ENCODE results near the gene MAP2K7.
A peak's percentile ranks its signal among the peaks of the same experiment; 100 is the strongest.

Gene MAP2K7

GRCh38 chr19:7907544-7907943 lies 3.9 kb downstream of the MAP2K7 start:
- no peak for DNase-seq
- H3K27me3 Mint-ChIP-seq: no peaks in the 10 kb centered on the region
- no peak overlapping the region for H3K4me3 Mint-ChIP-seq
- ATAC-seq: no peak
- peaks cover 52% of the 10 kb centered on the region for H3K4me1 Mint-ChIP-seq
- no peaks in the 10 kb centered on the region for H3K9me3 Mint-ChIP-seq
- peak overlapping the region in 1 of 2 donors; percentile 61 for H3K27ac Mint-ChIP-seq

- Mint-ChIP-seq H3K9me3 (no peaks in the 10 kb centered on the region), H3K4me3 (no peak overlapping the region), H3K27me3 (no peaks in the 10 kb centered on the region), H3K27ac (no peak overlapping the region), H3K4me1 (peaks cover 46% of the 10 kb centered on the region)
- no peak for DNase-seq
- ATAC-seq: no peak
Measured at GRCh38 chr19:7908078-7908699, 4.5 kb downstream of the MAP2K7 start.

- no peaks in the 10 kb centered on the region for H3K9me3 Mint-ChIP-seq
- H3K27me3 Mint-ChIP-seq: no peaks in the 10 kb centered on the region
- ATAC-seq (no peak), DNase-seq (no peak)
- H3K4me1 Mint-ChIP-seq: peaks cover 42% of the 10 kb centered on the region
- no peak overlapping the region for H3K4me3 Mint-ChIP-seq
- no peak overlapping the region for H3K27ac Mint-ChIP-seq
Measured at GRCh38 chr19:7908742-7909461, 5.2 kb downstream of the MAP2K7 start.

- no peak overlapping the region for H3K4me3 Mint-ChIP-seq
- H3K27me3 Mint-ChIP-seq: peaks cover under 1% of the 10 kb centered on the region
- peaks cover 38% of the 10 kb centered on the region for H3K4me1 Mint-ChIP-seq
- no peak overlapping the region for H3K27ac Mint-ChIP-seq
- no peaks in the 10 kb centered on the region for H3K9me3 Mint-ChIP-seq
- no peak for DNase-seq
- peak; percentile 10 for ATAC-seq
Measured at GRCh38 chr19:7909471-7910067, 5.9 kb downstream of the MAP2K7 start.

GRCh38 chr19:7910321-7911161 lies 6.9 kb downstream of the MAP2K7 start:
- peaks cover 35% of the 10 kb centered on the region for H3K4me1 Mint-ChIP-seq
- no peak for ATAC-seq
- no peak for DNase-seq
- H3K4me3 Mint-ChIP-seq: no peak overlapping the region
- H3K27ac Mint-ChIP-seq: no peak overlapping the region
- H3K27me3 Mint-ChIP-seq: peaks cover 10% of the 10 kb centered on the region
- H3K9me3 Mint-ChIP-seq: no peaks in the 10 kb centered on the region

- Mint-ChIP-seq H3K4me3 (no peak overlapping the region), H3K9me3 (no peaks in the 10 kb centered on the region), H3K27ac (peak overlapping the region in 1 of 2 donors; percentile 95), H3K27me3 (peaks cover 18% of the 10 kb centered on the region), H3K4me1 (peaks cover 33% of the 10 kb centered on the region)
- DNase-seq (no peak), ATAC-seq (no peak)
Measured at GRCh38 chr19:7911508-7912143, 7.9 kb downstream of the MAP2K7 start.

GRCh38 chr19:7912144-7912696 lies 8.5 kb downstream of the MAP2K7 start:
- Mint-ChIP-seq H3K4me1 (peaks cover 32% of the 10 kb centered on the region), H3K9me3 (no peaks in the 10 kb centered on the region), H3K27me3 (peaks cover 24% of the 10 kb centered on the region), H3K27ac (peak overlapping the region in 1 of 2 donors; percentile 95), H3K4me3 (no peak overlapping the region)
- DNase-seq: no peak
- ATAC-seq: no peak

- Mint-ChIP-seq H3K4me3 (no peak overlapping the region), H3K27me3 (peaks cover 31% of the 10 kb centered on the region), H3K9me3 (no peaks in the 10 kb centered on the region), H3K27ac (no peak overlapping the region), H3K4me1 (peaks cover 30% of the 10 kb centered on the region)
- ATAC-seq (no peak), DNase-seq (no peak)
Measured at GRCh38 chr19:7912697-7913564, 9.3 kb downstream of the MAP2K7 start.

- no peak for ATAC-seq
- peaks cover 31% of the 10 kb centered on the region for H3K4me1 Mint-ChIP-seq
- no peak for DNase-seq
- H3K27me3 Mint-ChIP-seq: peaks cover 38% of the 10 kb centered on the region
- no peak overlapping the region for H3K27ac Mint-ChIP-seq
- no peak overlapping the region for H3K4me3 Mint-ChIP-seq
- no peaks in the 10 kb centered on the region for H3K9me3 Mint-ChIP-seq
Measured at GRCh38 chr19:7913652-7914051, 10.0 kb downstream of the MAP2K7 start.

- H3K27ac Mint-ChIP-seq: no peak overlapping the region
- H3K4me3 Mint-ChIP-seq: no peak overlapping the region
- peaks cover 35% of the 10 kb centered on the region for H3K4me1 Mint-ChIP-seq
- H3K27me3 Mint-ChIP-seq: peaks cover 42% of the 10 kb centered on the region
- DNase-seq: no peak
- no peak for ATAC-seq
- no peaks in the 10 kb centered on the region for H3K9me3 Mint-ChIP-seq
Measured at GRCh38 chr19:7914099-7914498, 10.4 kb downstream of the MAP2K7 start.

GRCh38 chr19:7914598-7915045 lies 10.9 kb downstream of the MAP2K7 start, which contains the start of gene TGFBR3L:
Gene TGFBR3L, plus strand, starts transcription at chr19:7914830.
- Mint-ChIP-seq H3K27ac (no peak within 1 kb of the TSS), H3K4me3 (peak within 1 kb of the TSS; percentile 68 to 77), H3K4me1 (peaks cover 40% of the 10 kb centered on the region), H3K27me3 (peaks cover 48% of the 10 kb centered on the region), H3K9me3 (no peaks in the 10 kb centered on the region)
- DNase-seq (no peak), ATAC-seq (no peak)

- H3K27me3 Mint-ChIP-seq: peaks cover 53% of the 10 kb centered on the region
- no peak overlapping the region for H3K27ac Mint-ChIP-seq
- no peaks in the 10 kb centered on the region for H3K9me3 Mint-ChIP-seq
- ATAC-seq (no peak), DNase-seq (no peak)
- peaks cover 48% of the 10 kb centered on the region for H3K4me1 Mint-ChIP-seq
- H3K4me3 Mint-ChIP-seq: peak overlapping the region; percentile 68 to 77
Measured at GRCh38 chr19:7915250-7916102, 11.8 kb downstream of the MAP2K7 start.

Measured in stimulated activated naive CD8-positive, alpha-beta T cell treated with anti-CD3 and anti-CD28 coated beads, Interleukin-15, amount 100 ng/mL, for 72 hours (primary cell).